PC-3 (cell line): ENCODE data around the gene HARBI1.

Experiments
- CTCF ChIP-seq: fragments of 300-600 bp; sonication (generic); conservative IDR thresholded peaks from 2 replicates; pipeline ENCODE4 v1.5.1; 2017; ENCODE audit warnings: antibody characterized with exemption, low read depth, mild to moderate bottlenecking, low read length
- EZH2 ChIP-seq: fragments of 300-600 bp; sonication (generic); IDR thresholded peaks from one replicate; pipeline ENCODE4 v1.6.1; 2017; ENCODE audit warnings: antibody characterized with exemption, mild to moderate bottlenecking, low read length; ENCODE audit not compliant: unreplicated experiment
- EZH2phosphoT487 ChIP-seq: fragments of 300-600 bp; sonication (generic); IDR thresholded peaks from 2 replicates; pipeline ENCODE4 v1.6.1; 2018; ENCODE audit warnings: mild to moderate bottlenecking, antibody characterized with exemption, low read length, borderline replicate concordance

GRCh38 chr11:46604796-46605195, 12.2 kb downstream of the HARBI1 start:
- TF ChIP-seq CTCF (no peak), EZH2 (no peak), EZH2phosphoT487 (no peak)
